Measurements from ENCODE around the gene TIAM2.
"Not testable (repeated sequence)": the region's sequence is repeated elsewhere in the genome, so short reads cannot be mapped to it uniquely, and the experiment has no call there.

TIAM2 gene

GRCh38 chr6:155261111-155261900 is 266.2 kb downstream of the TIAM2 start:
- no peak for DNase-seq (ENCODE audit: low read depth)

- DNase-seq (ENCODE audit: low read depth) = no peak
Measured at GRCh38 chr6:155262655-155263054, 267.5 kb downstream of the TIAM2 start.

GRCh38 chr6:155263373-155264063 is 268.4 kb downstream of the TIAM2 start, which contains the start of gene CLDN20:
Gene CLDN20, plus strand, starts transcription at chr6:155264013. Its CDS starts 11,707 bp downstream, at chr6:155275720.
- DNase-seq (ENCODE audit: low read depth) = no peak

- DNase-seq (ENCODE audit: low read depth) = no peak
Measured at GRCh38 chr6:155264693-155265320, 269.7 kb downstream of the TIAM2 start.

- no peak for DNase-seq (ENCODE audit: low read depth)
Measured at GRCh38 chr6:155265843-155266535, 270.9 kb downstream of the TIAM2 start.

- DNase-seq (ENCODE audit: low read depth) = no peak
Measured at GRCh38 chr6:155267411-155267810, 272.3 kb downstream of the TIAM2 start.

GRCh38 chr6:155268088-155268867 is 273.2 kb downstream of the TIAM2 start:
- DNase-seq (ENCODE audit: low read depth) = not testable (repeated sequence)

GRCh38 chr6:155269765-155270164 is 274.6 kb downstream of the TIAM2 start:
- no peak for DNase-seq (ENCODE audit: low read depth)

- no peak for DNase-seq (ENCODE audit: low read depth)
Measured at GRCh38 chr6:155270561-155271091, 275.5 kb downstream of the TIAM2 start.

- no peak for DNase-seq (ENCODE audit: low read depth)
Measured at GRCh38 chr6:155271145-155271544, 276.0 kb downstream of the TIAM2 start.

GRCh38 chr6:155272353-155273232 is 277.5 kb downstream of the TIAM2 start:
- no peak for DNase-seq (ENCODE audit: low read depth)

GRCh38 chr6:155273431-155273830 is 278.3 kb downstream of the TIAM2 start:
- DNase-seq (ENCODE audit: low read depth) = no peak

- no peak for DNase-seq (ENCODE audit: low read depth)
Measured at GRCh38 chr6:155274106-155274505, 279.0 kb downstream of the TIAM2 start.

GRCh38 chr6:155274533-155274932 is 279.4 kb downstream of the TIAM2 start:
- DNase-seq (ENCODE audit: low read depth) = no peak

- DNase-seq (ENCODE audit: low read depth) = no peak
Measured at GRCh38 chr6:155275808-155276480, 280.8 kb downstream of the TIAM2 start.

- no peak for DNase-seq (ENCODE audit: low read depth)
Measured at GRCh38 chr6:155276638-155277037, 281.5 kb downstream of the TIAM2 start.

GRCh38 chr6:155278319-155279049 is 283.4 kb downstream of the TIAM2 start:
- no peak for DNase-seq (ENCODE audit: low read depth)

GRCh38 chr6:155284775-155285174 is 289.7 kb downstream of the TIAM2 start:
- DNase-seq (ENCODE audit: low read depth) = no peak

GRCh38 chr6:155287762-155288161 is 292.6 kb downstream of the TIAM2 start:
- no peak for DNase-seq (ENCODE audit: low read depth)

Measured in activated gamma-delta T cell treated with anti-CD3 and anti-CD28 coated beads, Interleukin-2, amount 50 U/mL, for 16 hours (primary cell).